HL-60 (cell line): ENCODE data around the gene EARS2.

Experiments used
- DNase-seq, 2 experiments: peaks; one replicate each; pipeline ENCODE4 v3.0.0-alpha.2; 2010 to 2020; ENCODE audit warnings: low read depth in 1 of 2, low spot score in 1 of 2
- H3K27ac ChIP-seq: fragments of 250-450 bp; sonication (Bioruptor Pico); replicated peaks from 2 replicates; pipeline ENCODE4 v1.5.1; 2020; ENCODE audit warnings: mild to moderate bottlenecking, moderate library complexity
- H3K27me3 ChIP-seq: fragments of 250-450 bp; sonication (Bioruptor Pico); 2 replicates; pipeline ENCODE4 v1.5.1; 2021; ENCODE audit warnings: mild to moderate bottlenecking, moderate library complexity; ENCODE audit not compliant: insufficient read depth, poor library complexity, severe bottlenecking
- H3K4me3 ChIP-seq: replicated peaks from 2 replicates; pipeline ENCODE4 v1.5.1; 2011; ENCODE audit warnings: mild to moderate bottlenecking, control low read depth, low read length; ENCODE audit not compliant: insufficient read depth
- CTCF ChIP-seq: IDR thresholded peaks from one replicate; pipeline ENCODE4 v1.5.1; 2011; ENCODE audit warnings: low read length, control low read depth, inconsistent platforms; ENCODE audit not compliant: insufficient read depth
- GABPA ChIP-seq: IDR thresholded peaks from 2 replicates; pipeline ENCODE4 v1.6.1; 2012; ENCODE audit warnings: low read depth
- POLR2AphosphoS5 ChIP-seq: IDR thresholded peaks from 2 replicates; pipeline ENCODE4 v1.6.1; 2012; ENCODE audit warnings: low read depth
- REST ChIP-seq: IDR thresholded peaks from 2 replicates; pipeline ENCODE4 v1.6.1; 2012; ENCODE audit warnings: low read depth; ENCODE audit not compliant: insufficient replicate concordance
- SPI1 ChIP-seq: IDR thresholded peaks from 2 replicates; pipeline ENCODE4 v1.6.1; 2012; ENCODE audit warnings: low read depth, mild to moderate bottlenecking, borderline replicate concordance

The EARS2 gene

GRCh38 chr16:23524886-23525285 lies 32.3 kb downstream of the EARS2 start:
- H3K27me3 ChIP-seq, result no peaks in the 10 kb centered on the region
- H3K4me3 ChIP-seq, result no peak overlapping the region
- no peak for TF ChIP-seq GABPA
- TF ChIP-seq POLR2AphosphoS5, result no peak
- TF ChIP-seq REST, result no peak
- TF ChIP-seq CTCF, result no peak
- no peak for DNase-seq
- H3K27ac ChIP-seq, result no peak overlapping the region

- TF ChIP-seq CTCF (no peak), SPI1 (no peak), POLR2AphosphoS5 (no peak), REST (no peak), GABPA (no peak)
These were observed 33.2 kb downstream of the EARS2 start for GRCh38 chr16:23523876-23524385.

GRCh38 chr16:23523321-23523720 lies 33.8 kb downstream of the EARS2 start:
- no peak for DNase-seq
- Histone ChIP-seq H3K27ac (no peak overlapping the region), H3K4me3 (no peak overlapping the region), H3K27me3 (no peaks in the 10 kb centered on the region)
- TF ChIP-seq SPI1 (no peak), POLR2AphosphoS5 (no peak), REST (no peak), CTCF (no peak), GABPA (no peak)

More at GRCh38 chr16:23523876-23524385, 33.2 kb downstream of the EARS2 start:
- DNase-seq, result no peak
- H3K27ac ChIP-seq, result no peak overlapping the region
- no peak overlapping the region for H3K4me3 ChIP-seq
- no peaks in the 10 kb centered on the region for H3K27me3 ChIP-seq
